Body of pancreas (tissue), 4 donors: Measurements from ENCODE around the gene SYNGR1. TPM values are rescaled to one million over a fixed set of nuclear protein-coding genes. Genes with fewer than 3 reads are reported as not detected.

Source experiments
- ATAC-seq: fragments of 150-250 bp; one replicate; pipeline ENCODE4 v1.9.1; 2016
- DNase-seq, 4 donors: peaks; one replicate each; pipeline ENCODE4 v3.0.0-alpha.2; 2019
- H3K27ac ChIP-seq, 4 donors: fragments of 200-600 bp; sonication (generic); 1 replicate in 3 of 4; 2 replicates in 1 of 4; pipeline versions ENCODE4 v1.5.1 to v1.6.1; 2016 to 2019; ENCODE audit warnings: mild to moderate bottlenecking in 1 of 4, mixed read lengths in 1 of 4, moderate library complexity in 1 of 4
- H3K27me3 ChIP-seq, 2 donors: fragments of 200-600 bp; sonication (generic); one replicate each; pipeline ENCODE4 v1.6.0; 2016; ENCODE audit warnings: mild to moderate bottlenecking in 1 of 2
- H3K36me3 ChIP-seq, 2 donors: fragments of 200-600 bp; sonication (generic); replicated peaks in 1 of 2; 2 replicates each; pipeline ENCODE4 v1.5.1; 2016; ENCODE audit warnings: low read depth in 2 of 2; ENCODE audit not compliant: insufficient read depth in 1 of 2
- H3K4me1 ChIP-seq: fragments of 200-600 bp; sonication (generic); one replicate; pipeline ENCODE4 v1.6.0; 2016
- H3K4me3 ChIP-seq, 2 donors: fragments of 200-600 bp; sonication (generic); 1 replicate in 1 of 2; 2 replicates in 1 of 2; pipeline ENCODE4 v1.5.1; 2016 to 2019
- H3K9me3 ChIP-seq, 3 donors: fragments of 200-600 bp; sonication (generic); 1 replicate in 2 of 3; 2 replicates in 1 of 3; pipeline ENCODE4 v1.5.1; 2016
- CTCF ChIP-seq, 7 experiments: fragments of 450-650 bp in 4 of 7; fragments of 200-600 bp in 3 of 7; sonication (generic) in 3 of 7; IDR thresholded peaks; one replicate each; pipeline ENCODE4 v1.5.1; 2016 to 2019; ENCODE audit warnings: antibody characterized with exemption in 7 of 7
- POLR2A ChIP-seq, 3 donors: fragments of 450-650 bp; IDR thresholded peaks; one replicate each; pipeline ENCODE4 v1.6.1; 2016; ENCODE audit warnings: antibody characterized with exemption in 3 of 3, mild to moderate bottlenecking in 2 of 3
- WGBS, 2 donors: methylation state at CpG; one replicate each; pipeline ENCODE4 v1.1.5; 2017; 5-methylcytosine and 5-hydroxymethylcytosine counted together
- intact Hi-C: fragments of 100-400 bp; cut with DNase I; formaldehyde crosslinking; loops from one replicate; pipeline ENCODE4 v1.15.1; 2023
- total RNA-seq, 2 donors: library from RNA; depleted of rRNA; stranded (reverse); fragments of >200 nt; gene quantifications; one replicate each; pipeline ENCODE4 v1.1.0, GENCODE V29; 2016

The SYNGR1 gene
- total RNA-seq, 2 donors from 2014 or later, result 15.2 to 35.0 TPM

- ATAC-seq (no peak), DNase-seq (no peak)
- no peaks in the 10 kb centered on the region for H3K4me1 ChIP-seq
- intact Hi-C loops, result no loop called here
- H3K36me3 ChIP-seq, result peaks cover 7 to 28% of the 10 kb centered on the region in 2 donors
- H3K9me3 ChIP-seq, result no peaks in the 10 kb centered on the region
- no peak overlapping the region for H3K27ac ChIP-seq
- TF ChIP-seq POLR2A (IDR thresholded peaks at IDR 0.05) (no peak), CTCF (IDR thresholded peaks at IDR 0.05) (no peak)
- H3K27me3 ChIP-seq, result no peaks in the 10 kb centered on the region
- 94% methylated on average over 6 of the region's 6 CpGs for WGBS, 2 donors
- no peak overlapping the region for H3K4me3 ChIP-seq
These were observed 69.3 kb downstream of the SYNGR1 start for GRCh38 chr22:39419096-39419495.

- ATAC-seq, result no peak
- Histone ChIP-seq H3K9me3 (no peaks in the 10 kb centered on the region), H3K27ac (no peak overlapping the region), H3K4me3 (no peak overlapping the region), H3K4me1 (no peaks in the 10 kb centered on the region), H3K27me3 (no peaks in the 10 kb centered on the region), H3K36me3 (peaks cover 7 to 31% of the 10 kb centered on the region in 2 donors)
- DNase-seq, result no peak
- intact Hi-C loops, result no loop called here
- TF ChIP-seq CTCF (IDR thresholded peaks at IDR 0.05) (no peak), POLR2A (IDR thresholded peaks at IDR 0.05) (no peak)
- 91 to 93% methylated on average over 3 to 5 of the region's 5 CpGs for WGBS, 2 donors
These were observed 70.1 kb downstream of the SYNGR1 start for GRCh38 chr22:39419911-39420310.

GRCh38 chr22:39421691-39422090 lies 71.9 kb downstream of the SYNGR1 start:
- intact Hi-C loops, result no loop called here
- Histone ChIP-seq H3K4me1 (no peaks in the 10 kb centered on the region), H3K9me3 (no peaks in the 10 kb centered on the region), H3K4me3 (no peak overlapping the region), H3K27ac (no peak overlapping the region), H3K36me3 (peaks cover 7 to 26% of the 10 kb centered on the region in 2 donors), H3K27me3 (no peaks in the 10 kb centered on the region)
- DNase-seq (no peak), ATAC-seq (no peak)
- 94 to 97% methylated on average over 10 to 11 of the region's 11 CpGs for WGBS, 2 donors
- TF ChIP-seq POLR2A (IDR thresholded peaks at IDR 0.05) (no peak), CTCF (IDR thresholded peaks at IDR 0.05) (no peak)

GRCh38 chr22:39422101-39422500 lies 72.3 kb downstream of the SYNGR1 start:
- TF ChIP-seq POLR2A (IDR thresholded peaks at IDR 0.05) (no peak), CTCF (IDR thresholded peaks at IDR 0.05) (no peak)
- Histone ChIP-seq H3K27me3 (no peaks in the 10 kb centered on the region), H3K9me3 (no peaks in the 10 kb centered on the region), H3K4me3 (no peak overlapping the region), H3K27ac (no peak overlapping the region), H3K4me1 (no peaks in the 10 kb centered on the region), H3K36me3 (peaks cover 7 to 27% of the 10 kb centered on the region in 2 donors)
- DNase-seq (no peak), ATAC-seq (no peak)
- WGBS, 2 donors, result 79 to 91% methylated on average over 7 of the region's 7 CpGs
- intact Hi-C loops, result no loop called here

- Histone ChIP-seq H3K4me3 (no peak overlapping the region), H3K27me3 (no peaks in the 10 kb centered on the region), H3K4me1 (no peaks in the 10 kb centered on the region), H3K36me3 (peaks cover 7 to 29% of the 10 kb centered on the region in 2 donors), H3K27ac (no peak overlapping the region), H3K9me3 (no peaks in the 10 kb centered on the region)
- TF ChIP-seq CTCF (IDR thresholded peaks at IDR 0.05) (no peak), POLR2A (IDR thresholded peaks at IDR 0.05) (no peak)
- WGBS, 2 donors, result 95 to 98% methylated on average over 6 of the region's 6 CpGs
- no peak for DNase-seq
- ATAC-seq, result no peak
- intact Hi-C loops, result no loop called here
These were observed 72.9 kb downstream of the SYNGR1 start for GRCh38 chr22:39422721-39423120.
